ENCODE measurements around the gene ZNF850. TPM values are rescaled to one million over a fixed set of nuclear protein-coding genes. Genes with fewer than 3 reads are reported as not detected.

ZNF850 gene
- total and polyA plus RNA-seq, 9 of the 15 experiments (the other 6 are each of a cell fraction or from before 2014, with no cell fraction given): 1.2 to 13.0 (median 5.9) TPM

DNA sequence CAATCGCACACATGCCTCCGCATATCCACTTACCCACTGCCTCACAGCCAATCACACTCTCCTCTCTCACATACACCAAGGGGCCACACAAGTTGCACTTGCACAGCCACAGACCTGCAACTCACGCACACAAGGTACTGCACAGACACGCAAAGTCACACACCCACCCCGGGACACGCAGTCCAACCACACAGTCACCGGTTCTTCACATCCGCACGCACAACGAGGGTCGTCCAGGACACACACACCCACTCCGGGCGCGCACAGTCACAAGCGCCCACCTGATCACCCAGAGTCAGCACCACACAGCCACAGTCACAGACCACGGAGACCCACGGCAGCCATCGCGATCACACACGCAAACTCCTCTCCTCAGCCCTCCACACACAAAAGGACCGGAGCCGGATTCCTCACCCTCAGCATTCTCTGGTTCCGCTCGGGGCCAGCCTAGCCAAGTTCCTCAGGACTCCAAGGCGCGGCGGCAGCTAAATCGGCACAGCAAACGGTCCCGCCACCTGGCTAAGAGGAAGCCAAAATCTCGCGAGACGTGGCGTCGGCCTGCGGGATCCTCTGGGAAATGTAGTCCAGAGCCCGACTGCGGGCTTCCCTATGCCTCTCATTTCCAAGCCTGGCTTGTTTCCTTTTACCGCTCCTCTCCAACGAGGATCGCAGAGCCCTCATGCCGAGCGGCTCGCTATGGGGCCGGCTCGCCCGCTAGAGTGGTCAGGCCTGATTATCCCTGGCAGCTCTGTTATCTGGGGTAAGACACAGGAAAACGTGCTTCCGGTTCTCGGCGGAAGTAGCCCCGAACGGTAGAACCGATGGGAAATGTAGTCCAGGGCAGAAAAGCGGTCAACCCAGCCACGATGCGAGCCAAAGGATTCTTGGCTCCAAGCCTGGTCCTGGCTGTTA is at the start of gene ZNF850 (continued):
- TF ChIP-seq, protein P1, sequence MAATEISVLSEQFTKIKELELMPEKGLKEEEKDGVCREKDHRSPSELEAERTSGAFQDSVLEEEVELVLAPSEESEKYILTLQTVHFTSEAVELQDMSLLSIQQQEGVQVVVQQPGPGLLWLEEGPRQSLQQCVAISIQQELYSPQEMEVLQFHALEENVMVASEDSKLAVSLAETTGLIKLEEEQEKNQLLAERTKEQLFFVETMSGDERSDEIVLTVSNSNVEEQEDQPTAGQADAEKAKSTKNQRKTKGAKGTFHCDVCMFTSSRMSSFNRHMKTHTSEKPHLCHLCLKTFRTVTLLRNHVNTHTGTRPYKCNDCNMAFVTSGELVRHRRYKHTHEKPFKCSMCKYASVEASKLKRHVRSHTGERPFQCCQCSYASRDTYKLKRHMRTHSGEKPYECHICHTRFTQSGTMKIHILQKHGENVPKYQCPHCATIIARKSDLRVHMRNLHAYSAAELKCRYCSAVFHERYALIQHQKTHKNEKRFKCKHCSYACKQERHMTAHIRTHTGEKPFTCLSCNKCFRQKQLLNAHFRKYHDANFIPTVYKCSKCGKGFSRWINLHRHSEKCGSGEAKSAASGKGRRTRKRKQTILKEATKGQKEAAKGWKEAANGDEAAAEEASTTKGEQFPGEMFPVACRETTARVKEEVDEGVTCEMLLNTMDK (IDR thresholded peaks at IDR 0.05; ENCODE audit: borderline replicate concordance, insufficient read depth, low read depth, low read length, poor library complexity, severe bottlenecking): no peak
- no peak for TF ChIP-seq ERF (CRISPR knock-in tag; IDR thresholded peaks at IDR 0.05)
- no peak for TF ChIP-seq ZNF445 (CRISPR knock-in tag; IDR thresholded peaks at IDR 0.05; ENCODE audit: low read depth)
- no peak for TF ChIP-seq ZNF232 (CRISPR knock-in tag; IDR thresholded peaks at IDR 0.05)
- no peak for TF ChIP-seq ZNF224 (CRISPR knock-in tag; IDR thresholded peaks at IDR 0.05)
- TF ChIP-seq SOX6 (IDR thresholded peaks at IDR 0.05): no peak
- no peak for TF ChIP-seq FOXP1 (CRISPR knock-in tag; IDR thresholded peaks at IDR 0.05)
- TF ChIP-seq SREBF2 (CRISPR knock-in tag; IDR thresholded peaks at IDR 0.05): no peak
- TF ChIP-seq HMG20B (CRISPR knock-in tag; IDR thresholded peaks at IDR 0.05): no peak
- TF ChIP-seq NR1H2 (CRISPR knock-in tag; IDR thresholded peaks at IDR 0.05): no peak
- no peak for TF ChIP-seq GABPB2 (CRISPR knock-in tag; conservative IDR thresholded peaks at IDR 0.05)
- TF ChIP-seq CHCHD3 (CRISPR knock-in tag; IDR thresholded peaks at IDR 0.05): no peak
- no peak for TF ChIP-seq TRIM24 (IDR thresholded peaks at IDR 0.05)
- peak; percentile 30; the same call in 1 of the 2 replicates for TF ChIP-seq C11orf30 (IDR thresholded peaks at IDR 0.05; ENCODE audit: low read depth)
- TF ChIP-seq, protein P2, sequence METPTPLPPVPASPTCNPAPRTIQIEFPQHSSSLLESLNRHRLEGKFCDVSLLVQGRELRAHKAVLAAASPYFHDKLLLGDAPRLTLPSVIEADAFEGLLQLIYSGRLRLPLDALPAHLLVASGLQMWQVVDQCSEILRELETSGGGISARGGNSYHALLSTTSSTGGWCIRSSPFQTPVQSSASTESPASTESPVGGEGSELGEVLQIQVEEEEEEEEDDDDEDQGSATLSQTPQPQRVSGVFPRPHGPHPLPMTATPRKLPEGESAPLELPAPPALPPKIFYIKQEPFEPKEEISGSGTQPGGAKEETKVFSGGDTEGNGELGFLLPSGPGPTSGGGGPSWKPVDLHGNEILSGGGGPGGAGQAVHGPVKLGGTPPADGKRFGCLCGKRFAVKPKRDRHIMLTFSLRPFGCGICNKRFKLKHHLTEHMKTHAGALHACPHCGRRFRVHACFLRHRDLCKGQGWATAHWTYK (CRISPR knock-in tag; IDR thresholded peaks at IDR 0.05): no peak
- no peak for TF ChIP-seq RAD21 (CRISPR knock-in tag; conservative IDR thresholded peaks at IDR 0.05 in 1 of 2, IDR thresholded peaks at IDR 0.05 in 1 of 2)
- 0 out of 4 replicates have a peak, but pooled peaks of 1 of the 2 experiments have one; percentile 29 for TF ChIP-seq FOXA3 (CRISPR knock-in tag; conservative IDR thresholded peaks at IDR 0.05 in 1 of 2, IDR thresholded peaks at IDR 0.05 in 1 of 2)
- TF ChIP-seq, protein P3, sequence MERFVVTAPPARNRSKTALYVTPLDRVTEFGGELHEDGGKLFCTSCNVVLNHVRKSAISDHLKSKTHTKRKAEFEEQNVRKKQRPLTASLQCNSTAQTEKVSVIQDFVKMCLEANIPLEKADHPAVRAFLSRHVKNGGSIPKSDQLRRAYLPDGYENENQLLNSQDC (CRISPR knock-in tag; IDR thresholded peaks at IDR 0.05): no peak
- TF ChIP-seq, protein P4, sequence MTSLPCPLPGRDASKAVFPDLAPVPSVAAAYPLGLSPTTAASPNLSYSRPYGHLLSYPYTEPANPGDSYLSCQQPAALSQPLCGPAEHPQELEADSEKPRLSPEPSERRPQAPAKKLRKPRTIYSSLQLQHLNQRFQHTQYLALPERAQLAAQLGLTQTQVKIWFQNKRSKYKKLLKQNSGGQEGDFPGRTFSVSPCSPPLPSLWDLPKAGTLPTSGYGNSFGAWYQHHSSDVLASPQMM (CRISPR knock-in tag; IDR thresholded peaks at IDR 0.05): no peak
- TF ChIP-seq, protein P5, sequence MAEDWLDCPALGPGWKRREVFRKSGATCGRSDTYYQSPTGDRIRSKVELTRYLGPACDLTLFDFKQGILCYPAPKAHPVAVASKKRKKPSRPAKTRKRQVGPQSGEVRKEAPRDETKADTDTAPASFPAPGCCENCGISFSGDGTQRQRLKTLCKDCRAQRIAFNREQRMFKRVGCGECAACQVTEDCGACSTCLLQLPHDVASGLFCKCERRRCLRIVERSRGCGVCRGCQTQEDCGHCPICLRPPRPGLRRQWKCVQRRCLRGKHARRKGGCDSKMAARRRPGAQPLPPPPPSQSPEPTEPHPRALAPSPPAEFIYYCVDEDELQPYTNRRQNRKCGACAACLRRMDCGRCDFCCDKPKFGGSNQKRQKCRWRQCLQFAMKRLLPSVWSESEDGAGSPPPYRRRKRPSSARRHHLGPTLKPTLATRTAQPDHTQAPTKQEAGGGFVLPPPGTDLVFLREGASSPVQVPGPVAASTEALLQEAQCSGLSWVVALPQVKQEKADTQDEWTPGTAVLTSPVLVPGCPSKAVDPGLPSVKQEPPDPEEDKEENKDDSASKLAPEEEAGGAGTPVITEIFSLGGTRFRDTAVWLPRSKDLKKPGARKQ (CRISPR knock-in tag; IDR thresholded peaks at IDR 0.05): no peak
- TF ChIP-seq, protein P6, sequence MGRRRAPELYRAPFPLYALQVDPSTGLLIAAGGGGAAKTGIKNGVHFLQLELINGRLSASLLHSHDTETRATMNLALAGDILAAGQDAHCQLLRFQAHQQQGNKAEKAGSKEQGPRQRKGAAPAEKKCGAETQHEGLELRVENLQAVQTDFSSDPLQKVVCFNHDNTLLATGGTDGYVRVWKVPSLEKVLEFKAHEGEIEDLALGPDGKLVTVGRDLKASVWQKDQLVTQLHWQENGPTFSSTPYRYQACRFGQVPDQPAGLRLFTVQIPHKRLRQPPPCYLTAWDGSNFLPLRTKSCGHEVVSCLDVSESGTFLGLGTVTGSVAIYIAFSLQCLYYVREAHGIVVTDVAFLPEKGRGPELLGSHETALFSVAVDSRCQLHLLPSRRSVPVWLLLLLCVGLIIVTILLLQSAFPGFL (CRISPR knock-in tag; IDR thresholded peaks at IDR 0.05): no peak

Measured in K562 (cell line).